Neural progenitor cell (in vitro differentiated cells): ENCODE measurements around the gene ARNT2.

Experiments
- EZH2 ChIP-seq: fragments of 200-600 bp; sonication (generic); IDR thresholded peaks from 2 replicates; pipeline ENCODE4 v1.6.1; 2017; ENCODE audit warnings: antibody characterized with exemption, mild to moderate bottlenecking, moderate library complexity
- TF ChIP-seq, protein P1 (sequence below): fragments of 200-600 bp; sonication (generic); IDR thresholded peaks from 2 replicates; pipeline ENCODE4 v1.5.1; 2017; ENCODE audit warnings: antibody characterized with exemption, mild to moderate bottlenecking

DNA sequence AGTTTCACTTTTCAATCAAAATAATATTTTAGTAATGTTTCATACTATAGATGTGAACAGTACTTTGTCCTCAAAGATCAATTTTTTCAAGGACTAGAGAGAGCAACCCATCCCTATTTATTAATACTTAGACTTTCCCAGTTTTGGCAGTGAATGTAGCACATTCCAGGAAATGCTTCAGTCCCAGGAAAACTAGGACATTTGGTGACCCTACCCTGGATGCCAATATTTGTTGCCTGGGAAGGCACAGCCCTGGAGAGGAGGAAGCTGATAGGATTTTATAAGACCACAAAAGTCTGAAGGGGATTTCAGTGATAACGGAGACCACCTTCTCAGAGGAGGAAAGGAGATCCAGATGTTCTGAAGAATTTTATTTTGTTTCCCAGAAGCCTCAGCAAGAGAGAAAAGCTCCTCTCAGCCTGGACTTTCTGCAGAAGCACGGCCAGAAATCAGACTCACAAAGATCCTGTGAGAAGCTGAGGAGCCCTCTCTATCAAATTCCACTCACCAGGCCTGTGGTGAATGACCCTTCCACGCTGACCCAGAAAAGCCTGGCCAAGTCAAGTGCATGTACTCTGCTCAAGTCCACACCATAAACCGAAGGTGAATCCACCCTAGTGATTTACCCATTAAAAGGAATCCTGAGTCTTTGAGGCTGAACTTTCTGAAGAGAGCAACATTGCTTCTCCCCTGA, 203.3 kb downstream of the ARNT2 start:
- TF ChIP-seq, protein P1, sequence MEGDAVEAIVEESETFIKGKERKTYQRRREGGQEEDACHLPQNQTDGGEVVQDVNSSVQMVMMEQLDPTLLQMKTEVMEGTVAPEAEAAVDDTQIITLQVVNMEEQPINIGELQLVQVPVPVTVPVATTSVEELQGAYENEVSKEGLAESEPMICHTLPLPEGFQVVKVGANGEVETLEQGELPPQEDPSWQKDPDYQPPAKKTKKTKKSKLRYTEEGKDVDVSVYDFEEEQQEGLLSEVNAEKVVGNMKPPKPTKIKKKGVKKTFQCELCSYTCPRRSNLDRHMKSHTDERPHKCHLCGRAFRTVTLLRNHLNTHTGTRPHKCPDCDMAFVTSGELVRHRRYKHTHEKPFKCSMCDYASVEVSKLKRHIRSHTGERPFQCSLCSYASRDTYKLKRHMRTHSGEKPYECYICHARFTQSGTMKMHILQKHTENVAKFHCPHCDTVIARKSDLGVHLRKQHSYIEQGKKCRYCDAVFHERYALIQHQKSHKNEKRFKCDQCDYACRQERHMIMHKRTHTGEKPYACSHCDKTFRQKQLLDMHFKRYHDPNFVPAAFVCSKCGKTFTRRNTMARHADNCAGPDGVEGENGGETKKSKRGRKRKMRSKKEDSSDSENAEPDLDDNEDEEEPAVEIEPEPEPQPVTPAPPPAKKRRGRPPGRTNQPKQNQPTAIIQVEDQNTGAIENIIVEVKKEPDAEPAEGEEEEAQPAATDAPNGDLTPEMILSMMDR = no peak
- TF ChIP-seq EZH2 = no peak
